Effector memory CD8-positive, alpha-beta T cell (primary cell): Measurements from ENCODE around the gene NLRP1.
"Not testable (repeated sequence)": the region's sequence is repeated elsewhere in the genome, so short reads cannot be mapped to it uniquely, and the experiment has no call there.

Experiments
- ATAC-seq: fragments of 150-1000 bp; cut with Tn5 transposase; replicated peaks from 2 replicates; pipeline ENCODE4 v1.10.0; 2021; ENCODE audit warnings: mild to moderate bottlenecking, moderate library complexity
- DNase-seq, 3 experiments: peaks; one replicate each; pipeline ENCODE4 v3.0.0; 2021
- H3K27ac Mint-ChIP-seq, 2 donors: one replicate each; pipeline ENCODE4 v1.8.0; 2022; ENCODE audit warnings: mild to moderate bottlenecking in 2 of 2, mixed read lengths in 2 of 2, moderate library complexity in 2 of 2
- H3K27me3 Mint-ChIP-seq, 2 donors: one replicate each; pipeline ENCODE4 v1.8.0; 2022; ENCODE audit warnings: mixed read lengths in 2 of 2
- H3K36me3 Mint-ChIP-seq: one replicate; pipeline ENCODE4 v1.8.0; 2022; ENCODE audit warnings: mild to moderate bottlenecking, moderate library complexity, mixed read lengths; ENCODE audit not compliant: insufficient read depth
- H3K4me1 Mint-ChIP-seq, 2 donors: one replicate each; pipeline ENCODE4 v1.8.0; 2022; ENCODE audit warnings: low read depth in 2 of 2, mixed read lengths in 2 of 2
- H3K4me3 Mint-ChIP-seq, 2 donors: one replicate each; pipeline ENCODE4 v1.8.0; 2022; ENCODE audit warnings: mild to moderate bottlenecking in 2 of 2, mixed read lengths in 2 of 2, moderate library complexity in 2 of 2
- H3K9me3 Mint-ChIP-seq, 2 donors: one replicate each; pipeline ENCODE4 v1.8.0; 2022; ENCODE audit warnings: mixed read lengths in 2 of 2

NLRP1 gene

DNA sequence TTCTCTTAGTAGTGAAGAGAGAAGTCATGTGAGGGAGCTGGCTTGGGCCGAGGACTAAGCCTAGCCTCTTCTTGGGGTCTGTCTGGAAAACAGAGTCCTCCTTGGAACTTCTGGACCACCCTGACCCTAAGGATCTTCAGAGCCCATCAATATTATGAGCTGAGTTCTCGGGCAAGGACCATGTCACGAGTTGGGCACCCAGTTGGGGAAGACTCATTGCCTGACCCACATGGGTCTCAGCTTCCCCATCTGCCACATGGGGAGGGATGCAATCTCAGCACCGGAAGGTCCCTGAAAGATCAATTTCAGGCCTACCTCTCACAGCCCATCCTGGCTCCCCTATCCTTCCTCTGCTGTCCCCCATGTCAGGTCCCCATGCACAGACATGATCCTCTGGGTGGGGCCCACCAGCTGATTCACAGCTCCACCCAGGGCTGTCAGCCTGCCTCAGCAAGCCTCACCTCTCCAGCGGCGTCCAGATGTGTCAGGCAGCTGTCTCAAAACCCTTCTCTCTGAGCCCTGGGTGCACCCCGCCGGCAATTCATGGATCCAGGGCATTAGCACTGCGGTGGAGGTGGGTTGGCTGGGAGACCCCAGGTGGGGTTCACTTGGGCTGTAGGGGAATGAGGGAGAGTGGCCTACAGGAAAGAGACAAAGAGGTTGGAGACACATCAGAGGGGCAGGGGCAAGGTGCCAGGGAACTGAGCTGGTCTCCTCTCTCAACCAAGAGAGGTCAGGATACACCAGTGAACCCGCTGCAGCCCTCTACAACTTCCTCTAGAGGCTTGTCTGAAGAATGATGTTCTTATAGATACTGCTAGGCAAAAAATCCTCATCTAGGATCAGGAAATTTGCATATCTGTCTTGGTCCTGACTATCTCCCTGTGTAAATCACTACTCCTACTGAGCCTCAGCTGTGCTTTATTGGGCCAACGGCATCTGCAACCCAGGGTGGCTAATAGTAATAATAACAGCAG, 1.8 kb downstream of the NLRP1 start:
- H3K27me3 Mint-ChIP-seq, result no peaks in the 10 kb centered on the region
- H3K27ac Mint-ChIP-seq, result peak overlapping the region; percentile 99
- peaks cover 65 to 67% of the 10 kb centered on the region in 2 donors for H3K4me1 Mint-ChIP-seq
- H3K4me3 Mint-ChIP-seq, result peak overlapping the region; percentile 98
- no peaks in the 10 kb centered on the region for H3K9me3 Mint-ChIP-seq
- H3K36me3 Mint-ChIP-seq, result peaks cover 43% of the 10 kb centered on the region
- DNase-seq (no peak), ATAC-seq (no peak)

- Mint-ChIP-seq H3K36me3 (peaks cover 43% of the 10 kb centered on the region), H3K4me3 (peak overlapping the region; percentile 98), H3K4me1 (peaks cover 67 to 68% of the 10 kb centered on the region in 2 donors), H3K9me3 (no peaks in the 10 kb centered on the region), H3K27me3 (no peaks in the 10 kb centered on the region), H3K27ac (peak overlapping the region; percentile 99)
- no peak for ATAC-seq
- no peak for DNase-seq
Observed at GRCh38 chr17:5581655-5582054, 2.7 kb downstream of the NLRP1 start.

- no peaks in the 10 kb centered on the region for H3K9me3 Mint-ChIP-seq
- peaks cover 67 to 70% of the 10 kb centered on the region in 2 donors for H3K4me1 Mint-ChIP-seq
- H3K36me3 Mint-ChIP-seq, result peaks cover 43% of the 10 kb centered on the region
- ATAC-seq (no peak), DNase-seq (no peak)
- no peaks in the 10 kb centered on the region for H3K27me3 Mint-ChIP-seq
- peak overlapping the region in 1 of 2 donors; percentile 43 for H3K4me3 Mint-ChIP-seq
- H3K27ac Mint-ChIP-seq, result peak overlapping the region; percentile 99
Observed at GRCh38 chr17:5580969-5581368, 3.3 kb downstream of the NLRP1 start.

- H3K4me1 Mint-ChIP-seq, result peaks cover 68 to 73% of the 10 kb centered on the region in 2 donors
- ATAC-seq (no peak), DNase-seq (no peak)
- H3K27ac Mint-ChIP-seq, result peak overlapping the region; percentile 99
- H3K36me3 Mint-ChIP-seq, result peaks cover 43% of the 10 kb centered on the region
- no peaks in the 10 kb centered on the region for H3K27me3 Mint-ChIP-seq
- peak overlapping the region in 1 of 2 donors; percentile 43 for H3K4me3 Mint-ChIP-seq
- H3K9me3 Mint-ChIP-seq, result no peaks in the 10 kb centered on the region
Observed at GRCh38 chr17:5580367-5580766, 3.9 kb downstream of the NLRP1 start.

DNA sequence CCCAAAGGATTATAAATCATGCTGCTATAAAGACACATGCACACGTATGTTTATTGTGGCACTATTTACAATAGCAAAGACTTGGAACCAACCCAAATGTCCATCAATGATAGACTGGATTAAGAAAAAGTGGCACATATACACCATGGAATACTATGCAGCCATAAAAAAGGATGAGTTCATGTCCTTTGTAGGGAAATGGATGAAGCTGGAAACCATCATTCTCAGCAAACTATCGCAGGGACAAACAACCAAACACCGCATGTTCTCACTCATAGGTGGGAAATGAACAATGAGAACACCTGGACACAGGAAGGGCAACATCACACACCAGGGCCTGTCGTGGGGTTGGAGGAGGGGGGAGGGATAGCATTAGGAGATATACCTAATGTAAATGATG, 5.5 kb downstream of the NLRP1 start:
- ATAC-seq, H3K4me3 Mint-ChIP-seq, H3K27me3 Mint-ChIP-seq, DNase-seq, H3K9me3 Mint-ChIP-seq: not testable (repeated sequence)
- H3K4me1 Mint-ChIP-seq, result peaks cover 63 to 72% of the 10 kb centered on the region in 2 donors
- peak overlapping the region in 1 of 2 donors; percentile 35 for H3K27ac Mint-ChIP-seq
- H3K36me3 Mint-ChIP-seq, result peaks cover 41% of the 10 kb centered on the region

DNA sequence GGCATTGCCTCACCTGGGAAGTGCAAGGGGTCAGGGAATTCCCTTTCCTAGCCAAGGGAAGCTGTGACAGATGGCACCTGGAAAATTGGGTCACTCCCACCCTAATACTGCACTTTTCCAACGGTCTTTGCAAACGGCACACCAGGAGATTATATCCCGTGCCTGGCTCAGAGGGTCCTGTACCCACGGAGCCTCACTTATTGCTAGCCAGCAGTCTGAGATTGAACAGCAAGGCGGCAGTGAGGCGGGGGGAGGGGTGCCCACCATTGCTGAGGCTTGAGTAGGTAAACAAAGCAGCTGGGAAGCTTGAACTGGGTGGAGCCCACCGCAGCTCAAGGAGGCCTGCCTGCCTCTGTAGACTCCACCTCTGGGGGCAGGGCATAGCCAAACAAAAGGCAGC, 11.3 kb downstream of the NLRP1 start:
- H3K27ac Mint-ChIP-seq, result peak overlapping the region in 1 of 2 donors; percentile 35
- H3K4me1 Mint-ChIP-seq, result peaks cover 58 to 69% of the 10 kb centered on the region in 2 donors
- not testable (repeated sequence) for H3K4me3 Mint-ChIP-seq, ATAC-seq, DNase-seq, H3K9me3 Mint-ChIP-seq, H3K27me3 Mint-ChIP-seq
- peaks cover 37% of the 10 kb centered on the region for H3K36me3 Mint-ChIP-seq

DNA sequence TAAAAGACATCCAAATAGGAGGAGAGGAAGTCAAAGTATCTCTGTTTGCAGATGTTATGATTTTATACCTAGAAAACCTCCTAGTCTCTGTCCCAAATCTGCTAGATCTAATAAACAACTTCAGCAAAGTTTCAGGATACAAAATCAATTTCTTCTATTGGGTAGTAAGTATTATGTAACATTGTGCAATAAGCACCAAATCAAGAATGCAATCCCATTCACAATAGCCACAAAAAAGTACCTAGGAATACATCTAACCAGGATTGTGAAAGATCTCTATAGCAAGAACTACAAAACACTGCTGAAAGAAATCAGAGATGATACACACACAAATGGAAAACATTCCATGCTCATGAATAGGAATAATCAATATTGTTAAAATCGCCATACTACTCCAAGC, 13.0 kb downstream of the NLRP1 start:
- peaks cover 47 to 54% of the 10 kb centered on the region in 2 donors for H3K4me1 Mint-ChIP-seq
- no peaks in the 10 kb centered on the region for H3K27me3 Mint-ChIP-seq
- no peaks in the 10 kb centered on the region for H3K9me3 Mint-ChIP-seq
- no peak for ATAC-seq
- DNase-seq, result no peak
- no peak overlapping the region for H3K27ac Mint-ChIP-seq
- H3K36me3 Mint-ChIP-seq, result peaks cover 43% of the 10 kb centered on the region
- no peak overlapping the region for H3K4me3 Mint-ChIP-seq

DNA sequence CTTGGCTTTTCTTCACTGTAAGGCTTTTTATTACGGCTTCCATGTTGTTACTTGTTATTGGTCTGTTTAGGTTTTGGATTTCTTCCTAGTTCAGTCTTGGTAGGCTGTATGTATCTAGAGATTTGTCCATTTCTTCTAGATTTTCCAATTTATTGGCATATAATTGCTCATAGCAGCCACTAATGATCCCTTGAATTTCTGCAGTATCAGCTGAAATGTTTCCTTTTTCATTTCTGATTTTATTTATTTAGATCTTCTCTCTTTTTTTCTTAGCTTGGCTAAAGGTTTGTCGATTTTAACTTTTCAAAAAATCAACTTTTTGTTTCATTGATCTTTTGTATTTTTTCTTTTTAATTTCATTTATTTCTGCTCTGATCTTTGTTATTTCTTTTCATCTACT, 18.5 kb downstream of the NLRP1 start:
- Mint-ChIP-seq H3K27ac (peak overlapping the region in 1 of 2 donors; percentile 39), H3K4me1 (peaks cover 35 to 49% of the 10 kb centered on the region in 2 donors), H3K4me3 (no peak overlapping the region), H3K27me3 (no peaks in the 10 kb centered on the region), H3K36me3 (peaks cover 30% of the 10 kb centered on the region), H3K9me3 (no peaks in the 10 kb centered on the region)
- ATAC-seq (no peak), DNase-seq (no peak)

DNA sequence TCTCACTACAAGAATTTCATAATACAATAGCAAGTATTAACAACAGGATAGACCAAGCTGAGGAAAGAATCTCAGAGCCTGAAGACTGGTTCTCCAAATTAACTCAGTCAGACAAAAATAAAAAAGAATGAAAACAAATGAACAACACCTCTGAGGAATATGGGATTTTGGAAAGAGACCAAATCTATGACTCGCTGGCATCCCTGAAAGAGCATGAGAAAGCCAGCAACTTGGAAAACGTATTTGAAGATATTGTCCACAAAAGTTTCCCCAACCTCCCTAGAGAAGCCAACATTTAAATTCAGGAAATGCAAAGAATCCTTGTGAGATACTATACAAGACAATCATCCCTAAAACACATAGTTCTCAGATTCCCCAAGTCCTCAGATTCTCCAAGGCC, 20.9 kb downstream of the NLRP1 start:
- DNase-seq, result no peak
- Mint-ChIP-seq H3K27ac (peak overlapping the region; percentile 22 to 25), H3K9me3 (no peaks in the 10 kb centered on the region), H3K4me1 (peaks cover 24 to 31% of the 10 kb centered on the region in 2 donors), H3K36me3 (peaks cover 50% of the 10 kb centered on the region), H3K27me3 (no peaks in the 10 kb centered on the region), H3K4me3 (no peak overlapping the region)
- no peak for ATAC-seq

GRCh38 chr17:5562661-5563360, 21.5 kb downstream of the NLRP1 start:
- no peaks in the 10 kb centered on the region for H3K9me3 Mint-ChIP-seq
- peaks cover 26 to 33% of the 10 kb centered on the region in 2 donors for H3K4me1 Mint-ChIP-seq
- no peaks in the 10 kb centered on the region for H3K27me3 Mint-ChIP-seq
- ATAC-seq (no peak), DNase-seq (no peak)
- peak overlapping the region; percentile 22 to 25 for H3K27ac Mint-ChIP-seq
- no peak overlapping the region for H3K4me3 Mint-ChIP-seq
- H3K36me3 Mint-ChIP-seq, result peaks cover 49% of the 10 kb centered on the region

GRCh38 chr17:5561736-5562571, 22.4 kb downstream of the NLRP1 start:
- no peak for ATAC-seq
- Mint-ChIP-seq H3K9me3 (no peaks in the 10 kb centered on the region), H3K27ac (no peak overlapping the region), H3K27me3 (no peaks in the 10 kb centered on the region), H3K4me3 (no peak overlapping the region), H3K4me1 (peaks cover 31 to 38% of the 10 kb centered on the region in 2 donors), H3K36me3 (peaks cover 55% of the 10 kb centered on the region)
- DNase-seq, result no peak

GRCh38 chr17:5560361-5560988, 23.8 kb downstream of the NLRP1 start:
- no peaks in the 10 kb centered on the region for H3K9me3 Mint-ChIP-seq
- H3K4me1 Mint-ChIP-seq, result peaks cover 31 to 32% of the 10 kb centered on the region in 2 donors
- peak overlapping the region in 1 of 2 donors; percentile 16 for H3K27ac Mint-ChIP-seq
- ATAC-seq (no peak), DNase-seq (no peak)
- H3K4me3 Mint-ChIP-seq, result no peak overlapping the region
- H3K36me3 Mint-ChIP-seq, result peaks cover 62% of the 10 kb centered on the region
- no peaks in the 10 kb centered on the region for H3K27me3 Mint-ChIP-seq
